SJSA1 (cell line): ENCODE data around the gene ATF4. TPM values are rescaled to one million over a fixed set of nuclear protein-coding genes. Genes with fewer than 3 reads are reported as not detected.
"Not testable (repeated sequence)": the region's sequence is repeated elsewhere in the genome, so short reads cannot be mapped to it uniquely, and the experiment has no call there.

Source experiments
- DNase-seq, 2 experiments: peaks; one replicate each; pipeline ENCODE4 v3.0.0-alpha.2; 2015 to 2020; ENCODE audit warnings: low spot score in 2 of 2, low read depth in 1 of 2
- H3K27ac ChIP-seq: fragments of 250-450 bp; sonication (Bioruptor Pico); 2 replicates; pipeline ENCODE4 v1.5.1; 2020; ENCODE audit warnings: mild to moderate bottlenecking, moderate library complexity
- H3K27me3 ChIP-seq: fragments of 250-450 bp; sonication (Bioruptor Pico); replicated peaks from 2 replicates; pipeline ENCODE4 v1.5.1; 2020; ENCODE audit warnings: mild to moderate bottlenecking, moderate library complexity
- H3K36me3 ChIP-seq: fragments of 250-450 bp; sonication (Bioruptor Pico); 2 replicates; pipeline ENCODE4 v1.5.1; 2020; ENCODE audit warnings: mild to moderate bottlenecking
- H3K4me1 ChIP-seq: fragments of 250-450 bp; sonication (Bioruptor Pico); replicated peaks from 2 replicates; pipeline ENCODE4 v1.6.1; 2021; ENCODE audit warnings: mild to moderate bottlenecking
- H3K4me3 ChIP-seq: fragments of 250-450 bp; sonication (Bioruptor Pico); 2 replicates; pipeline ENCODE4 v1.5.1; 2020; ENCODE audit warnings: mild to moderate bottlenecking
- H3K9me3 ChIP-seq: fragments of 250-450 bp; sonication (Bioruptor Pico); replicated peaks from 2 replicates; pipeline ENCODE4 v1.5.1; 2020; ENCODE audit warnings: mild to moderate bottlenecking
- total RNA-seq: library from RNA; depleted of rRNA; stranded (reverse); fragments of >200 nt; shearing (Covaris generic); gene quantifications from 2 replicates; pipeline ENCODE4 v1.2.3, GENCODE V29; 2014

The ATF4 gene
- total RNA-seq, 1 experiment from 2014 or later, result 225 TPM

- Histone ChIP-seq H3K27ac (no peak overlapping the region), H3K27me3 (no peaks in the 10 kb centered on the region), H3K4me3 (no peak overlapping the region), H3K36me3 (peaks cover 93% of the 10 kb centered on the region), H3K9me3 (no peaks in the 10 kb centered on the region), H3K4me1 (no peaks in the 10 kb centered on the region)
- no peak for DNase-seq
Measured at GRCh38 chr22:39510529-39511149, 9.7 kb upstream of the ATF4 start.

- Histone ChIP-seq H3K4me1 (no peaks in the 10 kb centered on the region), H3K9me3 (no peaks in the 10 kb centered on the region), H3K36me3 (peaks cover 92% of the 10 kb centered on the region), H3K27ac (no peak overlapping the region), H3K27me3 (no peaks in the 10 kb centered on the region), H3K4me3 (no peak overlapping the region)
- no peak for DNase-seq
Measured at GRCh38 chr22:39511226-39511625, 9.1 kb upstream of the ATF4 start.

- no peak overlapping the region for H3K4me3 ChIP-seq
- no peaks in the 10 kb centered on the region for H3K4me1 ChIP-seq
- no peak overlapping the region for H3K27ac ChIP-seq
Measured at GRCh38 chr22:39512026-39512425, 8.3 kb upstream of the ATF4 start.

DNA sequence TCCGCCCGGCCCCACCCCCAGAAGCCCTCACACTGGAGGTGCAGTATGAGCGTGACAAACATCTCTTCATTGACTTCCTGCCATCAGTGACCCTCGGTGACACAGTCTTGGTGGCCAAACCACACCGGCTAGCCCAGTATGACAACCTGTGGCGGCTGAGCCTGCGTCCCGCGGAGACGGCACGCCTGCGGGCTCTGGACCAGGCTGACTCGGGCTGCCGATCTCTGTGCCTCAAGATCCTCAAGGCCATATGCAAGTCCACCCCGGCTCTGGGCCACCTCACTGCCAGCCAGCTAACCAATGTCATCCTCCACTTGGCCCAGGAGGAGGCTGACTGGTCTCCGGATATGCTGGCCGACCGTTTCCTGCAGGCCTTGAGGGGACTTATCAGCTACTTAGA lies 6.6 kb upstream of the ATF4 start:
- H3K36me3 ChIP-seq, result peaks cover 87% of the 10 kb centered on the region
- no peaks in the 10 kb centered on the region for H3K9me3 ChIP-seq
- H3K4me1 ChIP-seq, result peaks cover 12% of the 10 kb centered on the region
- H3K27ac ChIP-seq, result no peak overlapping the region
- no peaks in the 10 kb centered on the region for H3K27me3 ChIP-seq
- H3K4me3 ChIP-seq, result no peak overlapping the region
- no peak for DNase-seq

More at GRCh38 chr22:39512026-39512425, 8.3 kb upstream of the ATF4 start:
- DNase-seq, result no peak
- no peaks in the 10 kb centered on the region for H3K27me3 ChIP-seq
- peaks cover 91% of the 10 kb centered on the region for H3K36me3 ChIP-seq
- H3K9me3 ChIP-seq, result no peaks in the 10 kb centered on the region

DNA sequence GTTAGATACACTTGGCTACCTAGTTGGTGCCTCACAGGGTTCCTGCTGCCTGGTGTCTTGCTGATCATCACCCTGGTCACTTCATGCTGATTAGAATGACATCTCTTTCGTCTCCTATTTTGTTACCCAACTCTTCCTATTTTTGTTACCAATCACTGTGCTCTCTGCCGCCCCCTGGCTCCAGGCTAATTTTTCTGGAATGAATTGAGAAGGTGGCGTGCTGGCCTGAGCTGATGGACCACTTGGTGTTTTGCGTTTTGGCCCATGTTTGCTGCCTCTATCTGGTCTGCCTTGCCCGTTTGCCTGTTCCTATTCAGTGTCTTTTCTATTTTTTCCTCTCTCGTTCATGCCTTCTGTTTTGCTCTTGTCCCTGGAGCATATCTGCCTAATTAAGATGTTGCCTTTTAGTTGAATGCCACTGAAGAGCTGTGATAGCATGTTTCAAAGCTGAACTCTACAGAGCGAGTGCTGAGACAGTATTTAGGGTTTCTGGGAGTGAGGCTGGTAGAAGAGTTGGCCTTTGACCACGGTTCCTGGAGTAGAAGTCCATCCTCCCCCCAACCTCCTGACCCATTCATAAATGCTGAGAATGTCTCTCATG lies 5.9 kb upstream of the ATF4 start:
- H3K9me3 ChIP-seq, result no peaks in the 10 kb centered on the region
- no peak overlapping the region for H3K4me3 ChIP-seq
- DNase-seq, result peak; percentile 40 to 59
- no peaks in the 10 kb centered on the region for H3K27me3 ChIP-seq
- no peak overlapping the region for H3K27ac ChIP-seq
- peaks cover 81% of the 10 kb centered on the region for H3K36me3 ChIP-seq
- H3K4me1 ChIP-seq, result peaks cover 19% of the 10 kb centered on the region

DNA sequence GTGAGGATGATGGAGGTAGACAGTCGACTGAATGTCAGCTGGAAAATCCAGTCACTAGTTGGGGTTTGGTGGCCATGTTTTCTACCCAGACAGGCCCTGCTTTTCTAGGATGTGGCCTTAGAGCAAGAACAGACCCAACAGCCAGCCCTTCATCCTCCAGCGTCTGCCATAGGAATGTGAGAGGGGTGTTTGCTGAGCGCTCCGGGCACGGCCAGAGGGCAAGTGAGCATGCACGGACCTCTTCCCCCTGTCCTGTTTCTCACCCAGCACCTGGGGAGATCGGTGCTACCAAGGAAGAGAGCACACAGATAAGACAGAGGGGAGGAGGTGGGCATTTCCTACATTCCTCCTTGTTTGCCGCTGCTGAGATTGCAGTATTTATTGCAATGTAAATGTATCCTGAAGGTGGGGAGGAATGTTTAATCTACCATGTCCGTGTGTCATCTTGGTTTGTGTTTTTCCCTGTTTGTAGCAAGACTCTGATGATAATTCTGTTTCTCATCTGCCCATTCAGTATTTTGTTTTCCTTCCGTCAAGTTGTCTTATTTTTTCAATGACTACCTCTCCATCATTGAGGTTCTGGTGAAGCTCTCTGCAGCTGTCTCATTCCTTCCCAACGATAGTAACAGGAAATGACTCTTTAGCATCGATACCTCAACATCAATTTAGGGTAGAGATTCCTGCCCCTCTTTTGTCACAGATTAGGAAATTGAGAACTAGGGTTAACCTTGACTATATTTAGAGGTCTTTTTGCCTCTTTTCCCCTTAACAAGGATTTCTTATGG lies 4.9 kb upstream of the ATF4 start:
- H3K27ac ChIP-seq, result no peak overlapping the region
- H3K4me1 ChIP-seq, result peaks cover 22% of the 10 kb centered on the region
- no peaks in the 10 kb centered on the region for H3K27me3 ChIP-seq
- no peak for DNase-seq
- H3K36me3 ChIP-seq, result peaks cover 76% of the 10 kb centered on the region
- H3K4me3 ChIP-seq, result no peak overlapping the region
- H3K9me3 ChIP-seq, result no peaks in the 10 kb centered on the region

GRCh38 chr22:39517470-39517869 lies 2.9 kb upstream of the ATF4 start:
- no peaks in the 10 kb centered on the region for H3K27me3 ChIP-seq
- DNase-seq, result no peak
- H3K27ac ChIP-seq, result no peak overlapping the region
- peaks cover 23% of the 10 kb centered on the region for H3K4me1 ChIP-seq
- H3K36me3 ChIP-seq, result peaks cover 79% of the 10 kb centered on the region
- no peak overlapping the region for H3K4me3 ChIP-seq
- H3K9me3 ChIP-seq, result no peaks in the 10 kb centered on the region

DNA sequence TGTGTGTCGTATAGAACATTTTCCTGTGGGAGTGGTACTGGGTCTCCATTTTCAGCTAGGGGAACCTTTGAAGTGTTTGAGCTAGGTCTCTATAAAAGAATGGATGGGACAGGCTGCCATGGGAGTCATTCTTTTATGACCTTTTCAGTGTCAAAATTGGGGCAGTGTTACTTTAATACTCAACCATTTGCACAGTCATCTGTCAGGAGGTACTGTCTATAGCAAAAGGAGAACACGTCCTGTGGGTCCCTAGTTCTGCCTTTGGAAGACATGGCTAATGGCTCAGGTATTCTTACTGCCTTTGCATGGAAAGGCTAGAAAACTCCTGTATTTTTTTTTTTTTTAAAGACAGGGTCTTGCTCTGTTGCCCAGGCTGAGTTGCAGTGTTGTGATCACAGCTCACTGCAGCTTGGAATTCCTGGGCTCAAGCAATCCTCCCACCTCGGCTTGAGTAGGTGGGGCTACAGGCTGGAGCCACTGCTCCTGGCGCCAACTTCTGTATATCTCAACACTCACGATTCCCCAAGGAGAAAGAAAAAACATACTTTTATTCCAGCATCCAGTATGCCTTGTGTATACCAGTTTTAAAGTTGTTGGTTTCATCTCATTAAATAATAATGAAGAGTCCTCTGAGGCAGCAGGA lies 2.1 kb upstream of the ATF4 start:
- no peaks in the 10 kb centered on the region for H3K9me3 ChIP-seq
- H3K4me1 ChIP-seq, result peaks cover 31% of the 10 kb centered on the region
- peaks cover 81% of the 10 kb centered on the region for H3K36me3 ChIP-seq
- H3K4me3 ChIP-seq, result no peak overlapping the region
- no peak overlapping the region for H3K27ac ChIP-seq
- DNase-seq, result peak in 1 of 2 experiments; percentile 17
- H3K27me3 ChIP-seq, result no peaks in the 10 kb centered on the region

- H3K27me3 ChIP-seq, result no peaks in the 10 kb centered on the region
- peak overlapping the region; percentile 99 for H3K27ac ChIP-seq
- peaks cover 81% of the 10 kb centered on the region for H3K36me3 ChIP-seq
- H3K4me3 ChIP-seq, result peak overlapping the region; percentile 96
- peaks cover 35% of the 10 kb centered on the region for H3K4me1 ChIP-seq
- no peaks in the 10 kb centered on the region for H3K9me3 ChIP-seq
- no peak for DNase-seq
Measured at GRCh38 chr22:39518996-39519680, 1.2 kb upstream of the ATF4 start.

DNA sequence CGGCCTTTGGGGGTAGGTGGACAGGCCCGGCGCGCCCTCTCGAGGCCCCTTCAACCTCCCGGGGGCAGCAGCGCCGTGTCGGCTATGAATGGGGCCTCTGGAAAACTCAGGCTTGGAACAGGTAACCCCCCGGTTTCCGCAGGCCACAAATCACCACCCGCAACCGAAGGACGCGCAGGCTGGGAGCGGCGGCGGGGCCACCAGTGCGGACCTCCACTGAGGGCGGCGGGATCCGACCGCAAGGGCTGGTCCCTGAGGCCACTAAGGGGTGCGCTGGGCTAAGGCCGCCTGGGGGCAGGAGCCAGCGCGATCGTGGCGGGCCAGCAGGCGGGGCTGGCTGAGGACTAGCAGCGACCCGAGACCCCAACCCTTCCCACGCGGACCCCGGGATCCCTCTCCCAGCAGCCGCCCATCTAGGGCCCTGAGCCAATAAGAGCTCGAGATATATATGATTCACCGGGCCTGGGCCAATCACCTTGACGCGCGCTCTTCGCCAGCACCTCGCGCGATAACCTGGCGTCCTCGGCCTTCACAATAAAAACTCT lies 609 bp upstream of the ATF4 start:
- Histone ChIP-seq H3K9me3 (no peaks in the 10 kb centered on the region), H3K36me3 (peaks cover 81% of the 10 kb centered on the region), H3K4me3 (peak overlapping the region; percentile 96), H3K27me3 (no peaks in the 10 kb centered on the region), H3K27ac (peak overlapping the region; percentile 99), H3K4me1 (peaks cover 35% of the 10 kb centered on the region)
- peak in 1 of 2 experiments; percentile 99 for DNase-seq

DNA sequence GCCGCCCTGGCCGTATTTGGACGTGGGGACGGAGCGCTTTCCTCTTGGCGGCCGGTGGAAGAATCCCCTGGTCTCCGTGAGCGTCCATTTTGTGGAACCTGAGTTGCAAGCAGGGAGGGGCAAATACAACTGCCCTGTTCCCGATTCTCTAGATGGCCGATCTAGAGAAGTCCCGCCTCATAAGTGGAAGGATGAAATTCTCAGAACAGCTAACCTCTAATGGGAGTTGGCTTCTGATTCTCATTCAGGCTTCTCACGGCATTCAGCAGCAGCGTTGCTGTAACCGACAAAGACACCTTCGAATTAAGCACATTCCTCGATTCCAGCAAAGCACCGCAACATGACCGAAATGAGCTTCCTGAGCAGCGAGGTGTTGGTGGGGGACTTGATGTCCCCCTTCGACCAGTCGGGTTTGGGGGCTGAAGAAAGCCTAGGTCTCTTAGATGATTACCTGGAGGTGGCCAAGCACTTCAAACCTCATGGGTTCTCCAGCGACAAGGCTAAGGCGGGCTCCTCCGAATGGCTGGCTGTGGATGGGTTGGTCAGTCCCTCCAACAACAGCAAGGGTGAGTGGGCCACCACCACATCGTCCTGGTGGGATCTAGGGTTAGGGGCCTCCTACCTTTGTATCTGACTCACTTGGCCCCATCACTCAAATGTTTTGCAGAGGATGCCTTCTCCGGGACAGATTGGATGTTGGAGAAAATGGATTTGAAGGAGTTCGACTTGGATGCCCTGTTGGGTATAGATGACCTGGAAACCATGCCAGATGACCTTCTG lies 934 bp downstream of the ATF4 start:
- DNase-seq, result peak in 1 of 2 experiments; percentile 23
- Histone ChIP-seq H3K27ac (peak overlapping the region; percentile 99), H3K4me1 (peaks cover 38% of the 10 kb centered on the region), H3K36me3 (peaks cover 79% of the 10 kb centered on the region), H3K4me3 (peak overlapping the region; percentile 96)
- H3K27me3 ChIP-seq, H3K9me3 ChIP-seq: not testable (repeated sequence)

- not testable (repeated sequence) for H3K9me3 ChIP-seq, DNase-seq, H3K27ac ChIP-seq, H3K27me3 ChIP-seq
- H3K4me1 ChIP-seq, result peaks cover 38% of the 10 kb centered on the region
- H3K36me3 ChIP-seq, result peaks cover 76% of the 10 kb centered on the region
- peak overlapping the region; percentile 96 for H3K4me3 ChIP-seq
Measured at GRCh38 chr22:39522091-39522490, 1.7 kb downstream of the ATF4 start.
